RWPE2 (cell line): Measurements from ENCODE around the gene SNN.

Source experiments
- ATAC-seq: fragments of 200-7000 bp; cut with Tn5 transposase; 3 replicates; pipeline ENCODE4 v1.9.1; 2021; ENCODE audit warnings: low read depth
- DNase-seq: peaks from one replicate; pipeline ENCODE4 v3.0.0-alpha.2; 2020; ENCODE audit warnings: low spot score
- H3K27ac ChIP-seq: fragments of 450-650 bp; 2 replicates; pipeline ENCODE4 v1.5.1; 2017; ENCODE audit warnings: mild to moderate bottlenecking; ENCODE audit not compliant: poor library complexity, severe bottlenecking
- H3K27me3 ChIP-seq: fragments of 250-450 bp; sonication (Bioruptor Pico); 2 replicates; pipeline ENCODE4 v1.5.1; 2021; ENCODE audit warnings: mild to moderate bottlenecking, moderate library complexity; ENCODE audit not compliant: insufficient read depth, poor library complexity, severe bottlenecking
- H3K36me3 ChIP-seq: fragments of 250-450 bp; sonication (Bioruptor Pico); 2 replicates; pipeline ENCODE4 v1.5.1; 2020; ENCODE audit warnings: low read depth, mild to moderate bottlenecking, moderate library complexity
- H3K4me1 ChIP-seq: fragments of 250-450 bp; sonication (Bioruptor Pico); 2 replicates; pipeline ENCODE4 v1.5.1; 2021; ENCODE audit warnings: mild to moderate bottlenecking, moderate library complexity; ENCODE audit not compliant: insufficient read depth, poor library complexity, severe bottlenecking
- H3K4me3 ChIP-seq: fragments of 250-450 bp; sonication (Bioruptor Pico); 2 replicates; pipeline ENCODE4 v1.5.1; 2021; ENCODE audit warnings: mild to moderate bottlenecking, moderate library complexity; ENCODE audit not compliant: severe bottlenecking
- H3K9me3 ChIP-seq: fragments of 250-450 bp; sonication (Bioruptor Pico); 2 replicates; pipeline ENCODE4 v1.5.1; 2021; ENCODE audit warnings: mild to moderate bottlenecking, moderate library complexity; ENCODE audit not compliant: severe bottlenecking
- TF ChIP-seq, protein P1 (sequence below): fragments of 450-650 bp; IDR thresholded peaks from one replicate; pipeline ENCODE4 v1.5.1; 2017; ENCODE audit warnings: mild to moderate bottlenecking, moderate library complexity; ENCODE audit not compliant: poor library complexity, severe bottlenecking

SNN gene

DNA sequence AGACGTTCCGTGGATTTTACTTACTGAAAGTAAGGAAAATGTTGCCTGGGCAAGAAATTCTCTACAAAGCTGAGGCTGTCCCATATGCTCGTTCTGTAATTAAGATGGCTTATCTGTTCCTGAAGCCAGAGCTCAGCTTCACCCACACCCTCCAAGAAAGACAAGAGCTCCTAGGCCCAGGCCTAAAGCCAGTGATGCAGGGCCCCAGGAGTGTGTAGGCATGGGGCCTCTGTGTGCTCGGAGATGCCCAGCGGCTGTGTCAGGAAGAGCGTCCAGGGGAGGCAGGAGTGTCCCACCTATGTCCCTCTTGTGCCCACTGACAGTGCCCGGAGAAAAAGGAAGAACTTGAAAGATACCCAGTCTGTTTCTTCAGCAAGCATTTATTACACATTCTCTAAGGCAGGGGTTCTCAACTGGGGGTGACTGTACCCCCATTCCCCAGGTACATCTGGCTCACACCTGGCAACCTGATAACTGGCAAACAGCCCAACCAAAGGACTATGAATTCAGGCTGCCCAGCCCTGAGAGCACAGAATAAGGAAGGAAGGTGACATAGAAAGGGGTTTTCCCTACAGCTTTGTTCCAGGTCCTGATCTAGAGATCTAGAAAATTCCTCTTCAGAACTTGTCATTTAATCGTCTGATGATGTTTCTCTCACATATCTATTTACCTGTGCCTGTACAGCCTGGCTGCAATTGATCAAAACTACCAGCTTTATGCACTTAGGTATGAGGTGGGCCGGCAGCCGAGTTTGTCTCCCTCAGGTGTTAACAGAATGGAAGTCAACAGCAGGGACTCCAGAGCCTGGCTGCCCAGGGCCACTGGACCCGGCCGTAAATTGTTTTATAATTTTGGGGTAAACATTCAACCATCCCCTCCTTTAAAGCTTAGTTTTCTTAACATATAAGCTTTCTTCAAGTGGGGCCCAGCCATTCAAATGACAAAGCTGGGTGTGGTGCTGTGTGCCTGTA is 12.0 kb downstream of the SNN start:
- DNase-seq (peak; percentile 19), ATAC-seq (no peak)
- peaks cover 39% of the 10 kb centered on the region for H3K4me1 ChIP-seq
- H3K9me3 ChIP-seq: no peaks in the 10 kb centered on the region
- TF ChIP-seq, protein P1, sequence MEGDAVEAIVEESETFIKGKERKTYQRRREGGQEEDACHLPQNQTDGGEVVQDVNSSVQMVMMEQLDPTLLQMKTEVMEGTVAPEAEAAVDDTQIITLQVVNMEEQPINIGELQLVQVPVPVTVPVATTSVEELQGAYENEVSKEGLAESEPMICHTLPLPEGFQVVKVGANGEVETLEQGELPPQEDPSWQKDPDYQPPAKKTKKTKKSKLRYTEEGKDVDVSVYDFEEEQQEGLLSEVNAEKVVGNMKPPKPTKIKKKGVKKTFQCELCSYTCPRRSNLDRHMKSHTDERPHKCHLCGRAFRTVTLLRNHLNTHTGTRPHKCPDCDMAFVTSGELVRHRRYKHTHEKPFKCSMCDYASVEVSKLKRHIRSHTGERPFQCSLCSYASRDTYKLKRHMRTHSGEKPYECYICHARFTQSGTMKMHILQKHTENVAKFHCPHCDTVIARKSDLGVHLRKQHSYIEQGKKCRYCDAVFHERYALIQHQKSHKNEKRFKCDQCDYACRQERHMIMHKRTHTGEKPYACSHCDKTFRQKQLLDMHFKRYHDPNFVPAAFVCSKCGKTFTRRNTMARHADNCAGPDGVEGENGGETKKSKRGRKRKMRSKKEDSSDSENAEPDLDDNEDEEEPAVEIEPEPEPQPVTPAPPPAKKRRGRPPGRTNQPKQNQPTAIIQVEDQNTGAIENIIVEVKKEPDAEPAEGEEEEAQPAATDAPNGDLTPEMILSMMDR: no peak
- no peaks in the 10 kb centered on the region for H3K27me3 ChIP-seq
- no peak overlapping the region for H3K27ac ChIP-seq
- H3K36me3 ChIP-seq: peaks cover 88% of the 10 kb centered on the region
- H3K4me3 ChIP-seq: no peak overlapping the region

DNA sequence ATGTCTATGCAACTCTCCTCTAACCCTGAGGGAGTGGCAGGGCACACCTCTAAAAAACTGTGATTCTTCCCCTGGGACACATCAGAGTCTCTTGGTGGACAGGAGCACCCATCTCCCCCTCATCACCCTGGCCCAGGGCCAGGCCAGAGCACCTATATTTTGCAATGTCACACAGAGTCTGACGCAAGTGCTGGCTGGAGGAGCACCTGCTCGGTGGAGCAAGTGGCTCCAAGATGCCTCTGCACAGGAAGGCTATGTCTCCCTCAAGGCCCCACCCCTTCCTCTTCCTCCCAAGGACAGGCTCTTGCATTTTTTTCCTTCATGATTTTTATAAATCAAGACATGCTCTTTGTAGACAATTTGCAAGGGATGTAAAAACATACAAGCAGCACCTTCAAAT is 13.3 kb downstream of the SNN start:
- peaks cover 90% of the 10 kb centered on the region for H3K36me3 ChIP-seq
- DNase-seq: peak; percentile 28

GRCh38 chr16:11681976-11682654 is 13.9 kb downstream of the SNN start:
- H3K36me3 ChIP-seq: peaks cover 90% of the 10 kb centered on the region
- no peaks in the 10 kb centered on the region for H3K27me3 ChIP-seq
- no peak for ATAC-seq
- H3K4me1 ChIP-seq: peaks cover 20% of the 10 kb centered on the region
- H3K9me3 ChIP-seq: no peaks in the 10 kb centered on the region
- TF ChIP-seq, protein P1: no peak
- peak overlapping the region; percentile 31 for H3K27ac ChIP-seq
- no peak overlapping the region for H3K4me3 ChIP-seq
- DNase-seq: peak; percentile 31

More for the DNA sequence above, 13.3 kb downstream of the SNN start:
- TF ChIP-seq, protein P1: no peak
- Histone ChIP-seq H3K9me3 (no peaks in the 10 kb centered on the region), H3K4me1 (peaks cover 25% of the 10 kb centered on the region), H3K27me3 (no peaks in the 10 kb centered on the region), H3K27ac (no peak overlapping the region), H3K4me3 (no peak overlapping the region)
- no peak for ATAC-seq

DNA sequence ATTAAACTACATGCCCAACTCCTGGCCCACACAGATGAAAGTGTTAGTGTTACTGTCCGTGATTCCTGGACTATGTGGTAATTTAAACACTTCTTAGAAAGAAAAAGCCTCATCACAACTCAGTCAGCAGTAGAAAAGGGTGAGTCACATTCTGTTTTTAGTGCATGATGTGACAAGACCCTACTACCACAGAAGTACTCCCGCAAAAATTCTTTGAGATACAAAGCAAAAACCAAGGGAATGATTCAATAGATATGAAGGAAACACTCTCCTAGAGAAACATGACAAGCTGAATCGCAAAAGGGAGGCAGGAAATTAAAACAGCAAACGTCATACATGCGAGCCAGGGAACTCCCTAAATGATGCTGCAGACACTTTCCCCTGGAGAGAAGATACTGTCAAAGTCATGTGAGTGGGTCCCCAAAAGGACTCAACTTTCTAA is 14.4 kb downstream of the SNN start:
- H3K9me3 ChIP-seq: no peaks in the 10 kb centered on the region
- peaks cover 90% of the 10 kb centered on the region for H3K36me3 ChIP-seq
- H3K27me3 ChIP-seq: no peaks in the 10 kb centered on the region
- DNase-seq (no peak), ATAC-seq (peak; percentile 64; the same call in 2 of the 3 replicates)
- TF ChIP-seq, protein P1: no peak
- H3K4me1 ChIP-seq: peaks cover 14% of the 10 kb centered on the region
- no peak overlapping the region for H3K4me3 ChIP-seq
- peak overlapping the region; percentile 31 for H3K27ac ChIP-seq
